HepG2 (cell line): ENCODE measurements around the gene CELF4. TPM values are rescaled to one million over a fixed set of nuclear protein-coding genes. Genes with fewer than 3 reads are reported as not detected.
A peak's percentile ranks its signal among the peaks of the same experiment; 100 is the strongest.

ENCODE experiments used
- AKAP8 ChIP-seq: sonication (generic); formaldehyde crosslinking; IDR thresholded peaks from 2 replicates; pipeline ENCODE4 v1.5.1; 2020; ENCODE audit warnings: mild to moderate bottlenecking, missing genetic modification reagents
- ARHGAP35 ChIP-seq: sonication (generic); formaldehyde crosslinking; IDR thresholded peaks from 2 replicates; pipeline ENCODE4 v1.9.0; 2022; ENCODE audit warnings: mild to moderate bottlenecking, inconsistent platforms, moderate library complexity, missing genetic modification reagents, borderline replicate concordance
- E2F2 ChIP-seq: sonication (generic); formaldehyde crosslinking; IDR thresholded peaks from 2 replicates; pipeline ENCODE4 v1.4.0; 2020; ENCODE audit warnings: missing genetic modification reagents, borderline replicate concordance
- HDAC6 ChIP-seq: fragments of 200-600 bp; sonication (generic); IDR thresholded peaks from 2 replicates; pipeline ENCODE4 v1.7.0; 2017; ENCODE audit warnings: mild to moderate bottlenecking, antibody characterized with exemption, low read length, low read depth
- KLF9 ChIP-seq: IDR thresholded peaks from 2 replicates; pipeline ENCODE4 v1.6.1; 2016; ENCODE audit warnings: low read depth
- MYPOP ChIP-seq: sonication (generic); formaldehyde crosslinking; IDR thresholded peaks from 2 replicates; pipeline ENCODE4 v1.8.1; 2023; ENCODE audit warnings: mild to moderate bottlenecking, moderate library complexity, missing genetic modification reagents
- RARG ChIP-seq: sonication (generic); formaldehyde crosslinking; IDR thresholded peaks from 2 replicates; pipeline ENCODE4 v1.4.0; 2020; ENCODE audit warnings: low read depth, mild to moderate bottlenecking, missing genetic modification reagents
- RORA ChIP-seq: sonication (generic); formaldehyde crosslinking; IDR thresholded peaks from 2 replicates; pipeline ENCODE4 v1.5.0; 2020; ENCODE audit warnings: mild to moderate bottlenecking, missing genetic modification reagents, moderate library complexity
- SAP130 ChIP-seq: IDR thresholded peaks from 2 replicates; pipeline ENCODE4 v1.6.1; 2016; ENCODE audit warnings: low read depth
- SIN3B ChIP-seq: fragments of 150-350 bp; IDR thresholded peaks from 2 replicates; pipeline ENCODE4 v1.6.1; 2014; ENCODE audit warnings: low read length
- STAT5B ChIP-seq: sonication (generic); formaldehyde crosslinking; IDR thresholded peaks from 2 replicates; pipeline ENCODE4 v1.4.0; 2020; ENCODE audit warnings: missing genetic modification reagents
- TMF1 ChIP-seq: sonication (generic); formaldehyde crosslinking; IDR thresholded peaks from 2 replicates; pipeline ENCODE4 v1.8.1; 2022; ENCODE audit warnings: low read depth, missing genetic modification reagents
- ZBED4 ChIP-seq: sonication (generic); formaldehyde crosslinking; IDR thresholded peaks from 2 replicates; pipeline ENCODE4 v1.4.0; 2020; ENCODE audit warnings: missing genetic modification reagents, borderline replicate concordance
- ZBTB44 ChIP-seq: sonication (generic); formaldehyde crosslinking; IDR thresholded peaks from 2 replicates; pipeline ENCODE4 v1.4.0; 2020; ENCODE audit warnings: missing genetic modification reagents
- ZMAT3 ChIP-seq: sonication (generic); formaldehyde crosslinking; conservative IDR thresholded peaks from 2 replicates; pipeline ENCODE4 v1.7.0; 2021; ENCODE audit warnings: missing genetic modification reagents
- ZNF280D ChIP-seq: sonication (generic); formaldehyde crosslinking; IDR thresholded peaks from 2 replicates; pipeline ENCODE4 v1.5.1; 2020; ENCODE audit warnings: mild to moderate bottlenecking, missing genetic modification reagents
- ZNF441 ChIP-seq: sonication (generic); formaldehyde crosslinking; IDR thresholded peaks from 2 replicates; pipeline ENCODE4 v1.7.0; 2021; ENCODE audit warnings: missing genetic modification reagents, borderline replicate concordance
- ZNF556 ChIP-seq: sonication (generic); formaldehyde crosslinking; IDR thresholded peaks from 2 replicates; pipeline ENCODE4 v1.4.0; 2020; ENCODE audit warnings: mild to moderate bottlenecking, missing genetic modification reagents, borderline replicate concordance
- ZNF614 ChIP-seq: IDR thresholded peaks from 2 replicates; pipeline ENCODE4 v1.6.1; 2018; ENCODE audit warnings: missing biosample characterization, missing genetic modification reagents, inconsistent platforms, borderline replicate concordance
- polyA plus RNA-seq, 8 experiments: library from polyadenylated mRNA; depleted of rRNA in 3 of 8; stranded (reverse) in 7 of 8; unstranded in 1 of 8; fragments of >200 nt; fragmentation: Illumina TruSeq in 4 of 8; extraction: Trizol in 4 of 8; gene quantifications; 2 replicates each; pipeline versions ENCODE4 v1.2.1 to v1.2.3, GENCODE V29; 2011 to 2016; ENCODE audit warnings: low read depth in 4 of 8, missing spikeins in 1 of 8, mixed read lengths in 1 of 8; ENCODE audit not compliant: insufficient read depth in 1 of 8
- total RNA-seq, 5 experiments: library from RNA; depleted of rRNA; stranded (reverse); fragments of >200 nt; fragmentation: Illumina TruSeq; extraction: Trizol; gene quantifications; 2 replicates each; pipeline ENCODE4 v1.2.3, GENCODE V29; 2016; ENCODE audit warnings: low read depth in 1 of 5

The CELF4 gene
- total and polyA plus RNA-seq, 2 of the 13 experiments (the other 11 are each of a cell fraction or from before 2014, with no cell fraction given): not detected

- TF ChIP-seq ZMAT3 (CRISPR knock-in tag): peak; percentile 100
- peak; percentile 100 for TF ChIP-seq ZNF280D (CRISPR knock-in tag)
- TF ChIP-seq ZBTB44: peak; percentile 100
- peak; percentile 100 for TF ChIP-seq ZBED4 (CRISPR knock-in tag)
- TF ChIP-seq KLF9 (CRISPR knock-in tag): peak; percentile 99
- TF ChIP-seq E2F2: peak; percentile 100; the same call in 1 of the 2 replicates
- TF ChIP-seq ZNF556 (CRISPR knock-in tag): peak; percentile 95
- TF ChIP-seq ARHGAP35: peak; percentile 100
- TF ChIP-seq AKAP8 (CRISPR knock-in tag): peak; percentile 96
- no peak for TF ChIP-seq SIN3B
- TF ChIP-seq ZNF441 (CRISPR knock-in tag): peak; percentile 99
- TF ChIP-seq RARG (CRISPR knock-in tag): peak; percentile 100
- peak; percentile 99 for TF ChIP-seq ZNF614 (CRISPR knock-in tag)
- TF ChIP-seq SAP130 (CRISPR knock-in tag): peak; percentile 97
- TF ChIP-seq TMF1 (CRISPR knock-in tag): peak; percentile 100
- TF ChIP-seq HDAC6: no peak
- peak; percentile 98 for TF ChIP-seq RORA (CRISPR knock-in tag)
- TF ChIP-seq MYPOP (CRISPR knock-in tag): peak; percentile 98
- peak; percentile 100 for TF ChIP-seq STAT5B
Measured at GRCh38 chr18:37270038-37270665, 295.4 kb downstream of the CELF4 start (continued).
